Tibial nerve (tissue), 4 donors: Measurements from ENCODE around the gene COL1A1.

ENCODE experiments used
- EP300 ChIP-seq, 2 donors: sonication (generic); formaldehyde crosslinking; IDR thresholded peaks; one replicate each; pipeline ENCODE4 v1.6.1; 2017; ENCODE audit warnings: antibody characterized with exemption in 2 of 2, mild to moderate bottlenecking in 1 of 2
- POLR2A ChIP-seq, 2 donors: fragments of 450-650 bp; IDR thresholded peaks; one replicate each; pipeline ENCODE4 v1.6.1; 2017; ENCODE audit warnings: antibody characterized with exemption in 2 of 2, mild to moderate bottlenecking in 2 of 2, moderate library complexity in 2 of 2
- TF ChIP-seq, protein P1 (sequence below), 5 experiments: fragments of 200-600 bp in 3 of 5; fragments of 450-650 bp in 2 of 5; sonication (generic) in 3 of 5; IDR thresholded peaks; one replicate each; pipeline ENCODE4 v1.5.1; 2016 to 2019; ENCODE audit warnings: antibody characterized with exemption in 5 of 5, mild to moderate bottlenecking in 3 of 5, moderate library complexity in 2 of 5

DNA sequence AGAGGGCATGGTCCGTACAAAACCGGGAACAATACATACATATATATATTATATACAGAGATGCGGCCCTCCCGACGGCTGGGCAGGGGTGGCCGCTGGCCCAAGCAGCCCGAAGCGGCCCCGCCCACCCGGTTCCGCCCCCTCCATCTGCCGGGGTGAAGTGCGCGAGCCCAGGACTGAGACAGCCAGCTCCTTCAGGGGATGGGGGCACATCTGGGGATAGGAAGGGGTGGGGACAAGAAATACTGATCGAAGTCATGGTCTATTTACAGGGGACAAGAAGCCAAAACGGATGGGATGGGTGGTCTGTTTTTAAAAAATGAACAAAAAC, 67.7 kb downstream of the COL1A1 start:
- TF ChIP-seq, protein P1, sequence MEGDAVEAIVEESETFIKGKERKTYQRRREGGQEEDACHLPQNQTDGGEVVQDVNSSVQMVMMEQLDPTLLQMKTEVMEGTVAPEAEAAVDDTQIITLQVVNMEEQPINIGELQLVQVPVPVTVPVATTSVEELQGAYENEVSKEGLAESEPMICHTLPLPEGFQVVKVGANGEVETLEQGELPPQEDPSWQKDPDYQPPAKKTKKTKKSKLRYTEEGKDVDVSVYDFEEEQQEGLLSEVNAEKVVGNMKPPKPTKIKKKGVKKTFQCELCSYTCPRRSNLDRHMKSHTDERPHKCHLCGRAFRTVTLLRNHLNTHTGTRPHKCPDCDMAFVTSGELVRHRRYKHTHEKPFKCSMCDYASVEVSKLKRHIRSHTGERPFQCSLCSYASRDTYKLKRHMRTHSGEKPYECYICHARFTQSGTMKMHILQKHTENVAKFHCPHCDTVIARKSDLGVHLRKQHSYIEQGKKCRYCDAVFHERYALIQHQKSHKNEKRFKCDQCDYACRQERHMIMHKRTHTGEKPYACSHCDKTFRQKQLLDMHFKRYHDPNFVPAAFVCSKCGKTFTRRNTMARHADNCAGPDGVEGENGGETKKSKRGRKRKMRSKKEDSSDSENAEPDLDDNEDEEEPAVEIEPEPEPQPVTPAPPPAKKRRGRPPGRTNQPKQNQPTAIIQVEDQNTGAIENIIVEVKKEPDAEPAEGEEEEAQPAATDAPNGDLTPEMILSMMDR (IDR thresholded peaks at IDR 0.05): no peak
- TF ChIP-seq POLR2A (IDR thresholded peaks at IDR 0.05): no peak
- TF ChIP-seq EP300 (IDR thresholded peaks at IDR 0.05): no peak
